Medulla oblongata (tissue), 1 donor: Measurements from ENCODE around the gene SOCS6.
A peak's percentile ranks its signal among the peaks of the same experiment; 100 is the strongest.
"Not testable (repeated sequence)": the region's sequence is repeated elsewhere in the genome, so short reads cannot be mapped to it uniquely, and the experiment has no call there.

Experiments used
- DNase-seq: peaks from one replicate; pipeline ENCODE4 v3.0.0-alpha.2; 2015; ENCODE audit errors: extremely low spot score

Gene SOCS6

DNA sequence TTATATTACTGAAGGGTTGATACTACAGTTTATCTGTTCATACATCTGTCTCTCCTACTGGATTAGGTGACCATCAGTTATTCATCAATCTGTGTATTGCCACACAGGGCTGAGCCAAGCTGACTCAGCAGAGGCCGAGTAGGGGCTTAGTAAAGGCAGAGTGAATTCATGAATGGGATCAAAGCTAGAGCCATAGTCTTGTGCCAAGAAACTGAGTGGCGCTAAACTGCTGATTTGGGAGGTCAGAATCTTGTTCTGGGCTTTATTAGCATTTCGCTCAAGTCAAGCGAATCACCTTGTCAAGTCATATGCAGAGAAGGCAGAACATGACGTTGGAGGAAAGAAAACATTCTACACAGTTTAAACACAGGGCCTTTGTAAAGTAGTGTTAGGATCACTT is 34.1 kb downstream of the SOCS6 start:
- DNase-seq, result peak; percentile 48

DNA sequence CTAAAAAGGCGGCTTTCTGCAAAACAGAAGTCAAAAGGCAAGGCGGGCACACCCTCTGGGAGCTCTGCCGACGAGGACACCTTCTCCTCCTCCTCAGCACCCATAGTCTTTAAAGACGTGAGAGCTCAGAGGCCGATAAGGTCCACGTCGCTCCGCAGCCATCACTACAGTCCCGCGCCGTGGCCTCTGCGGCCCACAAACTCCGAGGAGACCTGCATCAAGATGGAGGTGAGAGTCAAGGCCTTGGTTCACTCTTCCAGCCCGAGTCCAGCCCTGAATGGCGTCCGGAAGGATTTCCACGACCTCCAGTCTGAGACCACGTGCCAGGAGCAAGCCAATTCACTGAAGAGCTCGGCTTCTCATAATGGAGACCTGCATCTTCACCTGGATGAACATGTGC is 36.1 kb downstream of the SOCS6 start:
- no peak for DNase-seq

- no peak for DNase-seq
Observed at GRCh38 chr18:70326255-70326654, 37.4 kb downstream of the SOCS6 start.

- no peak for DNase-seq
Observed at GRCh38 chr18:70328169-70328568, 39.3 kb downstream of the SOCS6 start.

DNA sequence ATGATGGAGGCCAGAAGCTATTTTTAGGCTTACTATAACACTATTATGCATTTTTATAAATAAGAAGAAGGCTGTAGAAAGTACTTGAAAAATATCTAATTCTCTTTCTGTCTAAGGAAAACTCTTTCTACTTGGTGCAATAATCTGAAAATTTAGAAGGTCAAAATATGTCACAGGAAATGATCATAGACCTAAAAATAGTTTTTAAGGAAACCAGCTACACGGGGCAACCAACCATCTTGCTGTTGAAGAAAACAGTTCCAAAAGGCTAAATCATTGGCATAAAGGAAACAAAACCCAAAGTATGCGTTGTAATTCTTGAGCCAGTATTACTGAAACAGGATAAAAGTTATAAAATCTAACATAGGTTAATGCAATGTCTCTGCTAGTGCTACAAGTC is 40.2 kb downstream of the SOCS6 start:
- DNase-seq, result no peak

GRCh38 chr18:70330887-70331286 is 42.0 kb downstream of the SOCS6 start:
- no peak for DNase-seq

DNA sequence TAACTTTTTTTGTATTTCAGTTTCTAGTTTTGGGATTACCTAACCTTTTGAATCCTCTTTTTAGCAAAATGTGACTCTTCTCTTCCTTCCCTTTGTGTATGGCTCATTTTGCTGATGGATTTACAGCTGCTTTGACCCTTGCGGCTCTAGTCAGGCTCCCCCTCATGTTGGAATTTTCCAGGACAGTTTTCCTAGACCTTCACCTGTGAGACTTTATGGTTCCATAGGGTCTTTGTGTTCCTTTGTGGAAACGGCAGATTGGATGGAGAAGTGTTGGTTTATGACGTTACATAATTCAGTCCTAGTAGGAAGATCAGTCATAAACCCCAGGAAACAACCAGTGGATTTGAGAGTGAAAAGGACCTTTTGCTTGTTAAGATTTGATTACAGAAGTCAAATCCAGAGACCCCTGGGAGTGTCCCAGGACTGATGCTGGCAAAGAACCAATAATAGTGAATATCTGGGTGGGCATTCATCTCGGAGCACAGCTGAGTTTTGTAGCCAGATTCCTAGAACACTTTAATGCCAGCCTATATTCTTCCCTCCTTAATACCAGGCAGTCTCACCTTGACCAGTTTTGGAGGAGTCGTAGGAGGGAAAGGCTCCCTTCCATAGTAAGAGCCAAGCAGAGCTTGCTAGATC is 42.7 kb downstream of the SOCS6 start:
- DNase-seq, result no peak

DNA sequence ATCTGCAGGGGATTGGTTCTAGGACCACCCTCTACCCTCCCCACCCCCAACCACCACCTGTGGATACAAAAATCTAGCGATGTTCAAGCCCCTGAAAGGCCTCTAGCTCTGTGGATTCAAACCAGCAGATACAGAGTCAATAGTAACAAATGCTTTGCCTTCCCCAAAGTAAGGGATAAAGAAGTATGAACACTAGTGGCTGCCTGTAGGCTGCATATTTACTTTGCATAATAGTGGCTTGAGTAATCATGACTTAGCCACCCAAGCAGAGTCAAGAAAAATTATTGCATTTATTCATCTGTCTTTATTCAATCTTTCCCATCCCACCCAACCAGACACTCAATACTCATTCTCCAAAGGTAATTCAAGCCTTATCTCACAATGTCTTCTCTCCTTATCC is 43.8 kb downstream of the SOCS6 start:
- DNase-seq, result no peak

GRCh38 chr18:70333316-70333715 is 44.5 kb downstream of the SOCS6 start:
- DNase-seq, result no peak

GRCh38 chr18:70333757-70334156 is 44.9 kb downstream of the SOCS6 start:
- DNase-seq, result no peak

- DNase-seq, result no peak
Observed at GRCh38 chr18:70334264-70334663, 45.4 kb downstream of the SOCS6 start.

- DNase-seq, result no peak
Observed at GRCh38 chr18:70334728-70335329, 46.0 kb downstream of the SOCS6 start.

DNA sequence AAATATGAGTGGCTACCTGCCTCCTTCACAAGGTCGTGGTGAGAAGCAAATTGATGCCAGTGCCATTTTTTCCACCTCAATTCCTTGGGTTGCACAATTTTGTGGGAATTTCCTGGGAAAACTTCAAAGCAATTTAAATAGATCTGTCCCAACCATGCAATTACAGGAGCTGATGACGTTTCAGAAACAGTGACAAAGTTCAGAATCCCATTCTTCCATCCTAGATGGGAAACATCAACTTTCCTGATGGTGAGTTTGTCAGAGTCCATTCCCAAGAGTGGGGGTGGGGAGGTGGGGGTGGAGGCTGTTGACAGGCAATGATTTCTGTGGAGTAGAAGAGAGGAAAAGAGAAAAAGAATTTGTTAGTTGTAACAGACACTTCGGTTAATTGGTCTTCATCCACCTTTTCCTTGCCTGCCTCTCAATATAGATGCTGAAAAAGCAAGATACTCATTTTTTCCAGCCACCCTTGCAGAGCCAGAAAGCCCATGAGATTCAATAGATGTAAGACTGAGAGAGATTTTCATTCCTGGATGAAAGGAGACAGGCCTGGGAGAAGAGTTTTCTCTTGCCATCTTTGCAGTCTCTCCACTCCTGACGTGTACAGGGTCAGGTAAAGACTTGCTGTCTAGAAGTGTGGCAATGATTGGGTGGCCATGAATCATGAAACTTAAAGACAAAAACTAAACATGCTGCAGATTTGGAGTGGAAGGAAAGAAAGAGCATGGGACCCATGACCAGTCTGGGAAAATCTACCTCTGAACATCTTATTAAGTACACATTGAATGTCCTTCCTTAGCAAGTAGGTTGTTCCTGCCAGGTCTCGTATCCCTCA is 47.3 kb downstream of the SOCS6 start:
- DNase-seq, result no peak

DNA sequence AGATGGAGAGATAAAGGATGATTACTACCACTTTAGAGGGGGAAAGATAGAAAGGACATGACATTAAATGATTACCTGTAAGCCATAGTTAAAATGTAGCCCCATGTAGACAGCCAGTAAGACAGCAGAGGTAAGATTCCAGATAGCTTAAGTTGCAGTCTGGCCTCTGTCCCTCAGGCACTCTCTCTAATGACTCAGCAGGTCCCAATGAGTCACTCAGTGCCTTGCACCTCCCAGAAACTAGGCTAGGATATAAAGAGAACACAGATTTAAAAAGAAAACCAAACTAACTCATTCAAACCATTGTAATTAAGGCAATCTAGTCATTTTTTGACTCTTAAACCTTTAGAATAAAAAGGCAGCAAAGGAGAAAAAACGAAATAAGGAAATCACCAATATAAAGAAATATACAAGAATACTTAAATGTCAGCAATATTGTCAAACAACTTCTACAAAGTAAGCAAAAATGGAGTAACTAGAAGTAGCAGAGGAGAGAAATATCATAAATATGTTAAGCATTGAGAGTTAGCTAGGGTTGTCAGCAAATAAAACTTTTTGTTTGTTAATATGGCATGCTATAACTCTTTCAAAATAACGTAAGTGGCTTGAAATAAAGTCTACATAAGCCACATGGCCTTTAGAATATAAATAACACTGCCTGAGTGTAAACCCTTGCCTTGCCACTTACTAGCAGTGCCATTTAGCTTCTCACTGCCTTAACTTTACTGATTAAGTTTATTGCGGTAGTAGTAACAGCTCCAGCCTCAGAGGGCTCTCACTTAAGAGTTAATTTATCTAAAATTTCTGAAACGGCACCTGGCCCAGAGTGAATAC is 48.5 kb downstream of the SOCS6 start:
- no peak for DNase-seq

DNA sequence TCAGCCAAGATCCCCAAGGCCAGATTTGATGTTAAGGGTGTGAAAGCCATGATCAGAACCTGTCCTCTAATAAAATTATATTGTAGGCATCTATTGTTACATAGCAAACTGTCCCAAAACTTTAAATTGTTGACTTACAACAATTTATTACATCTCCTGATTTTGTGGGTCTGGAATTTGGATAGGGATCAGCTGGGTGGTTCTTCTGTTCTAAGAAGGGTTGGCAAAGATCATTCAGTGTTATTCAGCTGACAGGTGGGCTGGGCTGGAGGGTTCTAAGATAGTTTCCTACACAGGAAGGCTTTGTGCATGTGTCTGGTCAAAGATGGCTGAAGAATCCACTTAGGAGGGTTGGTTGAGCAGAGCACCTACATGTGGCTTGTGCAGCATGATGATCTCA is 50.0 kb downstream of the SOCS6 start:
- DNase-seq, result no peak

DNA sequence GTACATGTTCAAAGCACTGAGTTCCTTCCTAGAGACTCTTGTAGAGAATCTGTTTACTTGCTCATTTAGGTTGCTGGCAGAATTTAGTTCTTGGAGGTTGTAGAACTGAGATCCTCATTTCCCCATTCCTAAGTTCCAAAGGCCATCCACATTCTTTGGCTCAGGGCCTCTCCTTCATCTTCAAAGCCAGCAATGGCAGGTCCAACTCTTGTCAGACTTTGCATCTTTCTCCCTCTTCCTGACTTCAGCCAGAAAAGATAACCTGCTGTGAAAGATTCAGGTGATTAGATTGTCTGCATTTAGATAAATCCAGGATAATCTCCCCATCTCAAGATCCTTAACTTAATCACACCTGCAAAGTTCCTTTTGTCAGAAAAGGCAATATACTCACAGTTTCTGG is 51.1 kb downstream of the SOCS6 start:
- DNase-seq, result no peak

DNA sequence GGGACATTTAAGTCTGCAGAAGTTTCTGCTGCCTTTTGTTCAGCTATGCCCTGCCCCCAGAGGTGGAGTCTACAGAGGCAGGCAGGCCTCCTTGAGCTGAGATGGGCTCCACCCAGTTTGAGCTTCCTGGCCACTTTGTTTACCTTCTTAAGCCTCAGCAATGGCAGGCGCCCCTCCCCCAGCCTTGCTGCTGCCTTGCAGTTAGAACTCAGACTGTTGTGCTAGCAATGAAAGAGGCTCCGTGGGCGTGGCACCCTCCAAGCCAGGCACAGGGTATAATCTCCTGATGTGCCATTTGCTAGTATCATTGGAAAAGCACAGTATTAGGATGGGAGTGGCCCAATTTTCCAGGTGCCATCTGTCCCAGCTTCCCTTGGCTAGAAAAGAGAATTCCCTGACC is 59.6 kb downstream of the SOCS6 start:
- DNase-seq, result not testable (repeated sequence)

DNA sequence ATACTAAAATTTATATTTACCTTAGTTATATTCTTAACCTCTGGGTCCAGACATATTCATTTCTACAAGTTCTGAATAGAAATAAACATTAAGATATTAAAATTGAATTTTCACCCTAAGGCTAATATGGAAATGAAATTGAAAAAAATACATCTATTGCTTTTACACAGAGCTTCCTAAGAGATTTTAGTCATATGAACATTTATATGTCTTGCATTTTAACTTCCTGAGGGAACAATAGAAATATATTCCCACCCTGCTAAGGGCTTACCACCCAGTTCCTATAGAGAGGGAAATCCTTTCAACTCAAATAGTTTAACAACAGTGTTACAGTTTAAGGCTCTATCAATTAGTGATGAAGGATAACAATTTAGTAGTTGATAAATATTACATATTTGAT is 60.5 kb downstream of the SOCS6 start:
- no peak for DNase-seq

DNA sequence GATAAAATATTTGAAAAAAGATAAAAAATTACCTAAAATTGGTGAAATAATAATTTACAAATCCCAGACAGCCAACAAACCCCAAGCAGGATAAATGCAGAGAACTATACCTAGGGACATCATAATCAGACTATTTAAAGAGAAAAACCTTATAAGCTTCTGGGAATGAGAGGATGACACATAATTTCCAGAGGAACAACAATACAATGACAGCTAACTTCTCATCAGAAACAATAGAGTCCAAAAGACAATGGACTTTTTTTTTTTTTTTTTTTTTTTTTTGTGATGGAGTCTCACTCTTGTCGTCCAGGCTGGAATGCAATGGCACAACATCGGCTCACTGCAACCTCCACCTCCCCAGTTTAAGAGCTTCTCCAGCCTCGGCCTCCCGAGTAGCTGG is 65.2 kb downstream of the SOCS6 start:
- no peak for DNase-seq

GRCh38 chr18:70354771-70355170 is 65.9 kb downstream of the SOCS6 start:
- DNase-seq, result no peak

DNA sequence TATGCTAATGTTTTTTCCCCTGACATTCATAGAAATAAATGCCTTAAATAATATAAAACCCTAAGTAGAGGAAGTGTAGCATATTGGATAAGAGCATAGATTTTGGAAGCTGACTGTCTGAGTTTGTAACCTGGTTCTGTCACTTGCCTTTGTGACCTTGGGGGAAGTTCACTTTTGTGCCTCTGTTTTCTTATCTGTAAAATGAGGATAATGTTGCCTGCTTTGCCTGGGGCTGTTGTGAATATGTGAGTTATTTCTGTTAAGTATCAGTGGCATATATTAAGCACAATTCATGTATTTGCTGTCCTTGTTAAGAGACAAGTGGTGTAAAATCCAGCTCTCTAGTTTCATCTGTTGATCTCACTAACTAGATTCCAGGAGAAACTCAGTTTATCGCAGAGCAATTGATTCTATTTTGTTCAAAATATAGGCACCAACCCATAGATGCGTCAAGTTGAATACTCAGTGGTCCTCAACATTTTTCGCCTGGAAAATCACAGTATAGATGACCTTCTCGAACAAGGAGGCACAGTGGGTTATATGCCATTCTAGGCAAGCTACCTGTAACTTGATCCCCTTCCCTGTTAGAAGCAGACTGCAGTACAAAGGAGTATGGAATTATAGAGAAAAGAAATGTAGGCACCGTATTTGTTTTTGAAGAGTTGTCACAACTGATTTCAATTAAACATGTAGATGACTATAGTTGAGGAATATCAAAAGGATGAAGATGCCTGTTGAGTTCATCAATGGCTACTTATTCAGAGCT is 67.0 kb downstream of the SOCS6 start:
- DNase-seq, result no peak

DNA sequence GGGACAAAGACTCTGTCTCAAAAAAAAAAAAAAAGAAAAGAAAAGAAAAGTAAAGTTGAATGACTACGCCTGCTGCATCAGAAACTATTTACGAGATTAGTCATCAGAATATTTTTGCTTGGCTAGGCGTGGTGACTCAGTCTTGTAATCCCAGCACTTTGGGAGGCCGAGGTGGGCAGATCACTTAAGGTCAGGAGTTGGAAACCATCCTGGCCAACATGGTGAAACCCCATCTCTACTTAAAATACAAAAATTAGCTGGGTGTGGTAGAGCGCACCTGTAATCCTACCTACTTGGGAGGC is 69.2 kb downstream of the SOCS6 start:
- DNase-seq, result not testable (repeated sequence)
